Suppressor macrophage (primary cell): ENCODE data around the gene LYG1.
"Not testable (repeated sequence)": the region's sequence is repeated elsewhere in the genome, so short reads cannot be mapped to it uniquely, and the experiment has no call there.

Experiments
- DNase-seq, 4 experiments: peaks; one replicate each; pipeline ENCODE4 v3.0.0-alpha.2; 2020 to 2022
- total RNA-seq, 17 experiments: gene quantifications; one replicate each; lab custom pipeline; 2026; ENCODE audit warnings: mixed read lengths in 6 of 17, inconsistent platforms in 3 of 17; lab: John Stamatoyannopoulos, UW

Gene LYG1
- total RNA-seq: 0 to 1.1 (median 0.51) reads per million in 17 experiments

- DNase-seq: not testable (repeated sequence)
Measured at GRCh38 chr2:99301097-99301496, at the start of gene LYG1. LYG1 (minus strand) TSS chr2:99301197; CDS start chr2:99295670, 5,527 bp downstream.

DNA sequence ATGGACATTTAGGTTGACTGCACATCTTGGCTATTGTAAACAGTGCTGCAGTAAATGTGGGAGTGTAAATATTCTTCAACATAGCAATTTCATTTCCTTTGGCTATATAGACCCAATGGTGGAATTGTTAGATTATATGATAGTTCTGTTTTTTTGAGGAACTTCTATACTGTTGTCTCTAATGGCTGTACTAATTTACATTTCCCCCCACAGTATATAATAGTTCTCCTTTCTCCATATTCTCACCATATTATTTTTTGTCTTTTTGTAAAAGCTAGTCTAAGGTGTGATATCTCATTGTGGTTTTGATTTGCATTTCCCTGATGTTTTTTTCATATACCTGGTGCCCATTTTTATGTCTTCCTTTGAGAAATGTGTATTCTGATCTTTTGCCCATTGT is 49.2 kb upstream of the LYG1 start:
- peak in 2 of 4 experiments; percentile 4 to 21 for DNase-seq

DNA sequence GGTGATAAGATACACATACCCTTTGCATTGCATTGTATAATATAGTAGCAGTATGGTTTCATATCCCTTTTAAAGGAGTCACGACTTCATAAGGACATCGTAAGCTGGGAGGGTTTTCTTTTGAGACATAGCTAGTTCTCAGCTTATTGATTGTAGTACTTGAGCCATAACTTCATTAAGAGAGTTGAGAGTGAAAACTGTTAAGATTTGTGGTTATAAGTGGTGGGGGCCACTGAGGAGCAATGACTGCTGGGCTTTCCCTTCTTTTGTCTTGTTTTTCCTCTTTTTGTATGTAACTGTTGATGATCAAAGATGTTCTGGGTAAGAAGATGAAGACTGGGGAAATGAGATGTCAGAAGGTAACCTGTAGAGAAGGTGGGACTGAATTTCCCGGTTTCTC is 47.2 kb upstream of the LYG1 start:
- DNase-seq: no peak

DNA sequence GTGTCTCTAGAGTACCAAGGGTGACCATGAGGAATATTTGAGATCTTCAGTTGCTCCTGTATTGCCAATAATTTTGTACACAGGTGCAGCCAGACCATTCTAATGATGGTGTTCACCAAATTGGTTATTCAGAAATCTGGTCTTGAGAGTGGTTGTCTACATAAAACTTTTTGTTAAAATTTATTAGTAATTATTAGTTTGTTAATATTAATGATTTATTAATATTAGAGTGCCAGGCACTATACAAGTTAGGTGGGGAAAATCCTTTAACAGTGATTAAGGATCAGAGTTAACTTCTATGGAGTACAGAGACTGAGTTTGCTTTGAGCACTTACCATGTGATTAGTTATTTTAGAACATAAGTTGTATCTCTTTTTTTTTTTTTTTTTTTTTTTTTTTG is 45.2 kb upstream of the LYG1 start:
- DNase-seq: no peak

DNA sequence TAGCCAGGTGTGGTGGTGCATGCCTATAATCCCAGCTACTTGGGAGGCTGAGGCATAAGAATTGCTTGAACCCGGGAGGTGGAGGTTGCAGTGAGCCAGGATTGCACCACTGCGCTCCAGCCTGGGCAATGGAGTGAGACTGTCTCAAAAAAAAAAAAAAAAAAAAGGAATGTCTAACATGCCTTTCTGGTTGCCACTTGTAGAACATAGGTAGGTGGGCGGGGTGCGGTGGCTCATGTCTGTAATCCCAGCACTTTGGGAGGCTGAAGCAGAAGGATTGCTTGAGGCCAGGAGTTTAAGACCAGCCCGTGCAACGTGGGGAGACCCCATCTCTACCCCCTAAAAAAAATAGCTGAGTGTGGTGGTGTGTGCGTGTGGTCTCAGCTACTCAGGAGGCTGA is 44.4 kb upstream of the LYG1 start:
- DNase-seq: not testable (repeated sequence)

DNA sequence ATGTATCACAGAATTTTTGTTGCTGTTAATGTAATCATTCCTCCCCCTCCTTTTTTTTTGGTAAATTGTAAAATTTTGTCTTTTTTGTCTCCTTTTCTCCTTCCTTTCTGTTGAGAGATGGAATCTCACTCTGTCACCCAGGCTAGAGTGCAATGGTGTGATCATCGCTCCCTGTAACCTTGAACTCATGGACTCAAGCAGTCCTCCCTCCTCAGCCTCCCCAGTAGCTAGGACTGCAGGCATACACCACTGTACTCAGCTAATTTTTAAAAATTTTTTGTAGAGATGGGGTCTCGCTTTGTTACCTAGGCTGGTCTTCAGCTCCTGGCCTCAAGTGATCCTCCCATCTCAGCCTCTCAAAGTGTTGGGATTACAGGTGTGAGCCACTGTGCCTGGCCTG is 41.5 kb upstream of the LYG1 start:
- DNase-seq: no peak

DNA sequence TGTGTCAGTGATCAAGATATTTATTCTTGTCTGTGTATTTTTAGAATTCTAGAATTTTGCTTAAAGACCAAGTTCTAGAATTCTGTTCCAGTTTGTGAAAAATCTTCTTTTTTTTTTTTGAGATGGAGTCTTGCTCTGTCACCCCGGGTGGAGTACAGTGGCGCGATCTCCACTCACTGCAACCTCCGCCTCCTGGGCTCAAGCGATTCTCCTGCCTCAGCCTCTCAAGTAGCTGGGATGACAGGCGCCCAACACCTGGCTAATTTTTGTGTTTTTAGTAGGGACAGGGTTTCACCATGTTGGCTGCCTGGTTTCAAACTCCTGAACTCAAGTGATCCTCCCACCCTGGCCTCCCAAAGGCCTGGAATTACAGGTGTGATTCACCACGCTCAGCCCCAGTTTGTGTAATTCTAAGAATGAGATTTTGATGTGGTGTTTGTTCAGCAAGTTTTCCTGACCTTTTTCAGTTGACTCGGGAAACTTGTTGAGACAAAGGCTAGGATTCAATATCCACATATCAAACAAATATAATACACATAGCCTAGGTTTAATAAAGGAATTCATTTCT is 39.8 kb upstream of the LYG1 start:
- DNase-seq: no peak

DNA sequence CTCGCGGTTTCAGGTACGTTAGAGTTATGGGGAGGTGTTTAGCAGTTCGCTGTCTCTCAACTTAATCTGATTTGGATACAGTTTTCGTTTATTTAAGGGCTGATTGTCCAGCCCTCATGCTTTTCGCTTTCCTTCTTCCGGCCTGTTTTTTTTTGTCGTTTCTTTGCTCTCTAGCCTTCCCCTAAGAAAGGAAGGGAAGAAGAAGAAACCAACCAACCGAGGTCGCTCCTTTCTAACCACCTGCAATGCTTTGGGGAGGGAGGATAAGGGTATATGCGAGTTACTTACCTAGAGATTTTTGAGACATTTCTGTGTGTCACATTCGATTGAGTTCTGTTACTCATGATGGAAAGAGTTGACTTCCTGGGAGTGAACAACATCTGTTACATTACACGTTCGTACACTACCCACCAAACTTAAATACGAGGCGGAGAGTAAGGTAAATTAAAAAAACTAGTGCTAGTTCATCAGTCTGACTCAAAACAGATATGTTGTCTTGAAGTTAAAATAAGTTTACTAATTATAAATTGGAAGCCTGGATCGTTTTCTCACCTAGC is 37.1 kb upstream of the LYG1 start:
- peak; percentile 1 to 8 (median 4) for DNase-seq

GRCh38 chr2:99337113-99338028 is 36.4 kb upstream of the LYG1 start, which contains the start of gene EIF5B:
EIF5B (plus strand) TSS chr2:99337389; CDS start chr2:99337555, 166 bp downstream.
- DNase-seq: peak; percentile 98 to 99 (median 99)

DNA sequence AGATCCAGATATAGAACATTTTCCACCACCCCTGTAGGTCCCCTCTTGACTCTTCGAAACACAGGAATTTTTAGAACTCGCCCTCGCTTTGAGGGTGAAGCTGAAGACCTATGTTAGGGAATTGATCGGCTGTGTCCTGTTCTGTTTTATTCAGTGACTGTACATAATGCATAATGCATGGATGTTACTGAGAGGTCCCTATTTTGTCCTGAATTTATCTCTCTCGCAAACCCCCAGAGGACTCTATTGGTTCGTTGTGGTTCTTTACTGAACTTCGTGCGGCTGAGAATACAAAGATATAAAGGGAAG is 35.8 kb upstream of the LYG1 start:
- DNase-seq: no peak

DNA sequence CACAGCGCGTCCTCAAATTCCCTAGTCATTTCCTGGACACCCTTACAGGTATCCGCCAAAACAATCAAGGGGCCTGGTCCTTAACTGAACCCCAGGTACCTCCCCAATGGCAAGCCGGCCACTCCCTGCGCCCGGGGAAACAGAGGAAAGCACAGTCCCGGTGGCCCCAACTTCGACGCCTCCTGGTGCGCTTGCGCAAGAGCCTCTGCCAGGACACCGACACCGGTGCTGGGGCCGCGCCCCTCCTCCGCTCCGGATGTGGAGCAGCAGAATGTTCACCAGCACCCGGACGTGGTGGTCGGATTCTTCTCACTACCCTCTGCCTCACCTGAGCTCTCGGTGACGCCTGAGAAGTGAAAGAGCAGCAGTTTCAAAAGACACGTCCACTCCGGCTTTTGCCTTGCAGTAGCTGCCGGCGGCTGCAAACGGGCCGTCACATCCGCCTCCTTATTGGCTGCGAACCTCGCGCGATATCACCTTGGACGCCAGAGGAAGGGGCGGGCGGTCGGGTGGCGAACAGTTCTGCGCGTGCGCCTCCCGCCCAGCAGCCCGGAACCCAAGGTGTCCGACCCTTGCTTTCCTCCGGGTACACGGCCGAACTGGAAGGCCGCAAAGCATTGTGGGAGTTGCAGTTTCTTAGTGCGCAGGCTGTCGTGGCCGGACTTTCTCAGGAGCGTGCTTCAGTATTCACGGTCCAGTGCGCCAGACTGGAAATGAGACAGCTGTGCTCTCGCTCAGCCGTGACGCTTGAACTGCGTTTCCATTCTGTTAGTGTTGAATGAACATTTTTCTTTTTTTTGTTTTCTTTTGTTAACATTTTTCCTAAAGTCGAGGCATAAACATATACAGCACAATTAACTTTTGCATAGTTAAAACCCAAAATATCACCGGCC is 35.2 kb upstream of the LYG1 start, which contains the start of gene TXNDC9:
TXNDC9 (minus strand) TSS at position 423 of the 893 bp plus-strand sequence. CDS start 3,123 bp downstream, outside the sequence.
- peak; percentile 99 to 100 (median 100) for DNase-seq

DNA sequence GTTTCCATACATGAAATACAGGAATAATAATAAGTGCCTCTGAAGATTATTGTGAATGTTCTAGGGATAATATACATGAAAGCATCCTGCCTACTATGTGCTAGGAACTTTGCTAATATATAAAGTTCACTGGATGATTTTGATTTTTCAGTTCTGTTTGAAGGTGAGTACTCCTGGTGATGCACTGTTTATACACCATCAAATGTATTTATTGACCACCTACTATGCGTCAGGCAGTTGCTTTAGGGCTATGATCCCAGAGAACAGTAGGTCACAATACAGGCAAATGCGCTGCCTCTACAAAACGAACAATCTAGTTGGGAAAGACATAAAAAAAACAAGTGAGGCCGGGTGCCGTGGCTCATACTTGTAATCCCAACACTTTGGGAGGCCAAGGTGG is 24.4 kb upstream of the LYG1 start:
- no peak for DNase-seq

- not testable (repeated sequence) for DNase-seq
Measured at GRCh38 chr2:99317873-99318200, 16.8 kb upstream of the LYG1 start.

- no peak for DNase-seq
Measured at GRCh38 chr2:99317161-99317872, 16.3 kb upstream of the LYG1 start.

GRCh38 chr2:99299580-99299979 is 1.4 kb downstream of the LYG1 start:
- no peak for DNase-seq

- DNase-seq: no peak
Measured at GRCh38 chr2:99297994-99298393, 3.0 kb downstream of the LYG1 start.

- DNase-seq: peak in 1 of 4 experiments; percentile 12
Measured at GRCh38 chr2:99285526-99285925, 15.5 kb downstream of the LYG1 start.

GRCh38 chr2:99279969-99280695 is 20.9 kb downstream of the LYG1 start:
- no peak for DNase-seq

DNA sequence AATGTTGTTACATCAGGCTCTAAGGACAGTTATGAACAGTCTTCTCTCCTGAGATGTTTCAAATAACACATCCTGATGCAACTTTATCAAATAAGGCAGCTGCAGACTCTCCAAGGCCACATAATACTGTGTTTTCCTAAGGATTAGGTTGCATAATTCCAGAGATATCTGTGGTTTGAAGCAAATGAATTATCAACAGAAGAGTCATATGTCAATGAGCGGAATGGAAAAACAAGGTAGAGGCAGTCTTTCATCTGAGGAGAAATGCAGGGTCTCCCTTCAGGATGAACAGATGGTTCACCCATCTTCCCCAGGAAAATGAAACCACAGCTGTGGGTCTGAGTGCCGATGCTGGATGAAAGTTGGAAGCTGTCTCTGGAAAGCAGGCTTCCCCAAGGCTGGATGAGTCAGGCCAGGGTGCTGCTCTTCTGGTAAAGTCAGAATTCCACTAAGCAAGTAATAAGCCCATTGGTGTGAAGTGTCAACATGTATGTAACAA is 22.2 kb downstream of the LYG1 start:
- DNase-seq: no peak

DNA sequence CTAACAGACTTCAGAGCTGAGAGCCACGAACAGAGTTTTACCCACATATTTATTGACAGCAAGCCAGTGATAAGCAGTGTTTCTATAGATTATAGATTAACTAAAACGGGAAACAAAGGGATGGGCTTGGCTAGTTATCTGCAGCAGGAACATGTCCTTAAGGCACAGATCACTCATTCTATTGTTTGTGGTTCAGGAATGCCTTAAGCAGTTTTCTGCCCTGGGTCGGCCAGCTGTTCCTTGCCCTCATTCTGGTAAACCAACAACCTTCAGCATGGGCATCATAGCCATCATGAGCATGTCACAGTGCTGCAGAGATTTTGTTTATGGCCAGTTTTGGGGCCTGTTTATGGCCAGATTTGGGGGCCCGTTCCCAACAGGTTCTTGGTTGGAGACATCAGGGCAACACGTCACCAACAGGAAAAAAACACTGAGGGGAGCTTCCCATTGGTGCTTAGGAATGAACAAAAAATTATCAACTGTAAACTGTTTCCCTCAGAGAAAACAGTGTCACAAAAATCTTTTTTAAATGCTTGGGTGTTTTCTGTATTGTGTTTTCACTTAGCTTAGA is 22.7 kb downstream of the LYG1 start:
- not testable (repeated sequence) for DNase-seq

- DNase-seq: no peak
Measured at GRCh38 chr2:99275882-99276281, 25.1 kb downstream of the LYG1 start.
